NCI-H526 treated with DMSO at 0.1 percent for 48 hours (cell line): Measurements from ENCODE around the gene CASP5.
"Not testable (repeated sequence)": the region's sequence is repeated elsewhere in the genome, so short reads cannot be mapped to it uniquely, and the experiment has no call there.

ENCODE experiments used
- DNase-seq: peaks from one replicate; lab custom pipeline; 2025; lab: John Stamatoyannopoulos, UW

CASP5 gene

DNA sequence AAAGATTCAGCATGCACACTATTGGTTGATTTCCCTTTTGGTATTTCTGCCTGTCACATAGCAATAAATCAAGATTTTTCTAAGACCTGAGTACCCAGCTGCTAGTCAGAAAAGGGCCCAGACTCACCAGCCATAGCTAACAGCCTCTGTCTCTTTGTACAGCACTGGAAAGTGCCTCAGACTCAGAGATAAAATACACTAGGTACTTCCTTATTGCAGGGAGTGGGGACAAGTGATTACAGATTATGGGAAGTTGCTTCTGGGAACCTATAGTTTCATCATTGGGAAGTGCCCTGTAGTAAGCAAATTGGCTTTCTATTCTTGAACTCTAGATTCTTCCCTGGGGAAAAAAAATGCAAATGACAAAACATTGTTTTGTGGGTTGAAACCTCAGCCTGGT lies at the start of gene CASP5:
CASP5 (minus strand) TSS at position 166 of the 400 bp plus-strand sequence; CDS start at position 134, 32 bp downstream.
- peak; percentile 16 for DNase-seq

GRCh38 chr11:105072080-105072479 lies 49.1 kb upstream of the CASP5 start:
- DNase-seq, result not testable (repeated sequence)

DNA sequence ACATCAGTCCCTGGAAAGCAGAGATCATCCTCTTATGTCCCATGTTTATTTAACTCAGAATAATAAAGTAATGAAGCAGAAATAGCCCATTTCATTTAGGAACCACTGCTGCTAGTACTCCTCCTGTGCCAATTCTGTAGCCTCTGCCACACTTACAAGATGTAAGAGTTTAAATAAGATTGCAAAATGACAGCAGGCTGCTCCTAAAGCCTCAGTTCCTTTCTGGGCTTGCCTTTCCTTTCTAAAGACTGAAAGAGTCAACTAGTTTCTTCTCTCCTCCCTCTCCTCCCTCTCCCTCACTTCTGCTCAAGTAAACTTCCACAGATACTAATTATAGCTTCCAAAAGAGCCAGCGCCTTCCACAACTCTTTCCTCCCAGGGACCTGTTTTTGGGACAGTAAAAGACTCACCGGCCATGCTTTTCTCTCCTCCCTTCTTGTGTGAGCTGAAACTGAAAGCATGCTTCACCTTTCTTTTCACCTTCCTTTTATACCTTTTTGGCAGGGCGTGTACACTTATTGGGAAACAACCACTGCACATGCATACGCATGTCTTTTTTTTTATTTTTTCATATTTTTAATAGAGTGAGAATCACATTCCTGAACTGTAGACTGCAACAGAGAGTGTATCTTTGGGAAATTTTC lies 48.2 kb upstream of the CASP5 start:
- no peak for DNase-seq

DNA sequence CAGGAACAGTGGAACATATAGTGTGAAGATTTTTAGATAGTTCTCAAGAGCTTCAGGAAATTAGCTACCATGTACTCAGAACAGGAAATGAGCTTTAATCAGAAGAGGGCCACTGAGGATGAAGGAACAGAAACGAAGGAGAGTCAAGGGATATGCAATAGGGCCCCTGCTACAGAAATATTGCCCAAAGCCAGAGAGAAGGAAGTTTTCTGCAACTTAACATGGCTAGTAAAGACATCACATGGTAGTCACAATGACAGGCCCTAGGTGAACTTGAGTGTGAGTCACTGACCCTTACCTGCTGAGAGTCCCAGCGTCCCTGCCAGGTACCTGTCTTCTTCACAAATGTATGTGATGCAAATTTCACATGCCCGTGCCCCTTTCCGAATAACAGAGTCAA lies 47.3 kb upstream of the CASP5 start:
- no peak for DNase-seq

- DNase-seq, result not testable (repeated sequence)
These were observed 46.8 kb upstream of the CASP5 start for GRCh38 chr11:105069749-105070148.

DNA sequence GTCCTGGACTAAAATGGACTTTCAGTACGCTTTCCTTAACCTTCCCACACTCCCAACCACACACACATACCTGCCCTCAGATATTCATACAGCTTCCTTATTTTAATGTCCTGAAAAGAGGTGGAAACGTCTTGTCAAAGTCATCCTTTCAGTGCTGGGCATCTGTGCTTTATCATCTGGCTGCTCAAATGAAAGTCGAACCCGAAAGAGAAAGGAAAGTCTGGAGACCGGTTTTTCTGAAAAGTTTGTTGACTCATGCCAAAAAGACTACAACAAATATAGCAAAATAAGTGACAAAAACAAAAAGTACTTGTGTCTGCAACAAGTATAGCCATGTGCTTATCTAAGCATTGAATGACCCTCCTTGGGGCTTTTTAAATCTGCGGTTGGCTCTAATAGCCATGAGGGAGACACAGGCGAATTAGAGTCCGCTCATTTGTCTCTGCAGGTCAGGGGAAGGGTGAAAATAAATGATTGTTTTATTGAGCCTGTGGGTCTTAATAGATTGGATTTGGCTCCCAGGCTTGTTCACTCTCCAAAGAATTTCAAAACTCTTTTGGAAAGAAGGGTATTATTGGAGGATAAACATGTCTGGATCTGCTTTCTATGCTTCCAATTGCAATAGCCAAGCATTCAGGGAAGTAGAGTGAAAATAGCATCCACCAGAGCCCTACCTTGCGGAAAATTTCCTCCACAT lies 40.4 kb upstream of the CASP5 start:
- not testable (repeated sequence) for DNase-seq

GRCh38 chr11:105057432-105057831 lies 34.5 kb upstream of the CASP5 start:
- DNase-seq, result no peak

DNA sequence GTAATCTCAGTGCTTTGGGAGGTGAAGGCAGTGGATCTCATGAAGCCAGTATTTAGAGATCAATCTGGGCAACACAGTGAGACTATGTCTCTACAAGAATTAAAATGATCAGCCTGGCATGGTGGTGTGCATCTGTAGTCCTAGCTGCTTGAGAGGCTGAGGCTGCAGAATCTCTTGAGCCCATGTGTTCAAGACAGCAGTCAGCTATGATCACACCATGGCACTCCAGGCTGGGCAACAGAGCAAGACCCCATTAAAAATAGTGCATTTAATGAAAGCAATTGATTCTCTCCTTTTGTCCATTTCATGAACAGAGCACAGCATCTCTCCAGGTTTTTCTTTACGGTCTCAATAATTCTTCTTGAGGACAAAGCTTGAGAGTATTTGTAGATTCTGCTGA lies 33.5 kb upstream of the CASP5 start:
- no peak for DNase-seq

GRCh38 chr11:105054723-105055493 lies 31.9 kb upstream of the CASP5 start:
- no peak for DNase-seq

DNA sequence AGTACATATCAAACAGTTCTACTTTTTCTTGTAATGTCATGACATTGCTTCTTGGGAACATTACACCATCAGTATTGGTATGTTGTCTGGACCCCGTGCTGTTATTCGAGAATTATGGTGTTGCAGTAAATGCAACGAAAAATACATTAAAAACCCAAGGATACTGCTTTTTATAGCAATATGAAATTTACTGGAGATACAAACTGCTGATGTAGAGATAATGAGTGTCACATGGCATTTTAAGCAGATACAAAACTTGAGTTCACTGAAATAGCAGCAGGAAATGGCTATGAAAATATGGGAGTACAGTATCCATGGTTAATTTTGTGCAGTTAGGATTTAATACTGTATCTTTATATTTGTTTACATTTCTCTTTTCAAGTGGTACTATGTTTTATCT lies 29.5 kb upstream of the CASP5 start:
- no peak for DNase-seq

DNA sequence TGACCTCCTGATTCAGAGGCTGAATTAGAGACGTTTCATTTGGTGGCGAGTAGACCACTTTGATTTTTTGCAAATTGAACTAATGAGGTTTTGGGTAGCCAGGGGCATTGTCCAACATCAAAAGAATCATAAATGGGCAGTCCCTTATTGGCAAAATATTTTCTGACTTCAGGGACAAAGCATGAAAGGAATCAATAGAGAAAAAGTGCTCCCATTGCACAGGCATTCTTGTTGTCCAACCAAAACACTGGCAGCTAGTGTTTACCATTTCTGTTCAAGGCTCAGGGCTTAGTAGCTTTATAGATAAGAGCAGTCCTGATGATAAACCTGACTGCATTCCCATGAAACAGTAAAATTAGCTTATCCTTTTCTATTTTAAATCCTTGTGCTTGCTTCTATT lies 28.6 kb upstream of the CASP5 start:
- DNase-seq, result no peak

DNA sequence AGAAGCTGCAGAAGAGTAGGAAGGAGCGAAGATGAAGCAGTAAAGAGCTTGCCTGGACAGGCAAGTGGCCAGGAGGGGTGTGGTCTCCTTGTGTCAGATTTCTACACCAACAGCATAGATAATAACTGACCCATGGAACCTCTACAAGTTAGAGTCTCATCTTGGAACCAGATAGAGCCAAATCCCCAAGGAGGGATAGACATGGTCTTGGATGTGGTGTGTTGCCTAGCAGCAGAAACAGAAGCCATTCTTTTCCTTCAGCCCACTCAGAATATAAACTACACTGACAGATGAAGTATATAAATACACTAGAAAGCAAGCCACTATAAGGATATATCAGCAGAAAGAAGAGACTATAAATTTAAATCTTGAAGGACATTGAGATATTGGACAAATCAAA lies 26.5 kb upstream of the CASP5 start:
- DNase-seq, result no peak

DNA sequence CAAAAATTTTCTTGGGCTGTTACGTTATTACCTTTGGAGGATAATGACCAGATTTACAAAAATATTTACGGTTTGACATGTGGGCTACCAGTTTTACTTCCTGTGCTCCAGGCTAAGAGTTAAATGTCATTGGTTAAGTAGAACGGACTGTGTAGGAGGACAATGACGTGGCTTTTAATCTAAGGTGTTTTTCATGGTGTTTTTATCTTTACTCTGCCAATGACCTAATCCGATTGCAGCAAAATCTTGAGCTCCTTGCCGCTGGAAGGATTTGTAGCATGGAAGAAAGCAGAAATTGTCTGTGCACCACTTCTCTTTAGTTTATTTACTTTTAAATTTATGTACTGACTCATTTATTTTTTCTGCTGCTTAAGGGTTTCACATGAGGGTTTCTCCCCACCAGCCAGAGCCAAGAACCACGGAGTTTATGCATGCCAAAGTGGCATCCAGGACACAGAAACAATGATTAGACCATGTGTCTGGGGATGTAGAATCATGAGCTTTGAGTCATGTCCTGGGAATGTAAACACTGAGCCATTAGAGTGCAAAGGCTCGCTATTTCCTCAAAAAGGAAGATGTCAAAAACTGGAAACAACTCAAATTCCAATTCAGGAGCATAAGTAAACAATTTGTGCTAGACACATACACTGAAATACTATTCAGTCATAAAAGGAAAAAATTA lies 24.1 kb upstream of the CASP5 start:
- no peak for DNase-seq

GRCh38 chr11:105045676-105046296 lies 22.8 kb upstream of the CASP5 start:
- DNase-seq, result no peak

GRCh38 chr11:105044557-105045524 lies 21.9 kb upstream of the CASP5 start, which contains the start of gene CARD16:
Gene CARD16, minus strand, starts transcription at chr11:105045335. Its CDS starts 38 bp downstream, at chr11:105045297.
- not testable (repeated sequence) for DNase-seq

DNA sequence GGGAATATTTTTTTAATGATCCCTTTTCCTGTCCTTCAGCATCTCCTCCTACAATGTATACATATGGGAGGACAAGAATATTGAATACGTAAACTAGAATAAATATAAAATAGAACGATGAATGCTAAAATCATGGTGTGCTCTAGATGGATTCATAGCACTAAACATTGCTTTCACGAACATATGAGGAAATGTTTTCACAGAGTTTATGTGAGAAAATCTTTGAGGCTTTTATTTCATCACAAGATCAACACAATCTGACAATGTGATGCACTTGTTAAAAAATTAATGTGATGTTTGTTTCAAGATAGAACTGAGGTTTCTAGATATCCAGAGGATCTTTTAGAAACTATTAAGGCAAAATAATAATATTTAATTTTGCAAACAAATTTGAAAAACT lies 19.2 kb upstream of the CASP5 start:
- DNase-seq, result no peak

- no peak for DNase-seq
These were observed 17.7 kb upstream of the CASP5 start for GRCh38 chr11:105040703-105041102.

DNA sequence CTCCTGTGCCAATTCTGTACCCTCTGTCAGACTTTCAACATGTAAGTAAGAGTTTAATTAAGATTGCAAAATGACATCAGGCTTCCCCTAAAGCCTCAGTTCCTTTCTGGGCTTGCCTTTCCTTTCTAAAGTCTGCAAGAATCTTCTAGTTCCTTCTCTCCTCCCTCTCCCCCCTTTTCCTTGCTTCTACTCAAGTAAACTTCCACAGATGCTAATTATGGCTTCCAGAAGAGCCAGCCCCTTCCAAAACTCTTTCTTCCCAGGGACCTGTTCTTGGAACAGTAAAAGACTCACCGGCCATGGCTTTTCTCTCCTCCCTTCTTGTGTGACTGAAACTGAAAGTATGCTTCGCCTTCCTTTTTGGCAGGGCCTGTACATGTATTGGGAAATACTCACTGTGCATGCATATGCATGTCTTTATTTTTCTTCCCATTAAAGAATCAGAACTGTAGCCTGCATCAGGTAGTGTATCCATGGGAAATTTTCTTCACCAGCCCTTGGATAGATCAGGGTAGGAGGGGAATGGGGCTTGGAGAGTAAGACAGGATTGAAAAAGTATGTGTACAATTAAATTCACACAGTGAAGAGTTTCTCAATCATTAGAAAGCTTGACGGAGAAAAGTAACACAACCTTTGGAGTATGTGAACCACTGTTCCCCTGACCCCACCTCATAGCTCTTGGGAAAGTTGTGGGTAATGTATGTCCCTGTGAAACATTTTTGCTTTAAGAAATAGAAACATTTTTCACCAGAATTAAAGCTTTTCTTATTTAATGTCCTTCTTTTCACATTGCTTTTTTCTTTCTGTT lies 12.0 kb upstream of the CASP5 start, which contains the start of gene CASP1:
CASP1 (minus strand) TSS at position 332 of the 808 bp plus-strand sequence; CDS start at position 301, 31 bp downstream.
- DNase-seq, result no peak

GRCh38 chr11:105034388-105034787 lies 11.4 kb upstream of the CASP5 start:
- not testable (repeated sequence) for DNase-seq

DNA sequence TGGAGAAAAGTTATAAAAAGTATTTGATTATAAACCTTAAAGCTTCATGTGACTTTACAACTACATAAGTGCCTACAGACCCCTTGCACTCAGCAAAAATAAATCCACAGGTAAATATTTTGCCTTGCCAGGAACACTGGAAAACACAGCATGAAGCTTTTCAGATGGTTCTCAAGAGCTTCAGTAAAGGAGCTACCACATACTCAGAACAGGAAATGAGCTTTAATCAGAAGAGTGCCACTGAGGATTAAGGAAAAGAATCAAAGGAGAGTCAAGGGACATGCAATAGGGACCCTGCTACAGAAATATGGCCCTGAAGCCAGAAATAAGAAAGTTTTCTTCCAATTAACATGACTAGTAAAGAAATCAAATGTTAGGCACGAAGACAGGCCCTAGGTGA lies 10.8 kb upstream of the CASP5 start:
- no peak for DNase-seq
